ENCODE data around the gene LTC4S. TPM values are rescaled to one million over a fixed set of nuclear protein-coding genes. Genes with fewer than 3 reads are reported as not detected.

Gene LTC4S
- total and polyA plus RNA-seq, 2 experiments from 2014 or later: 5.8 to 10.1 TPM

GRCh38 chr5:179800071-179800695 is 6.4 kb downstream of the LTC4S start:
- Histone ChIP-seq H3K27me3 (ENCODE audit: insufficient read depth) (no peaks in the 10 kb centered on the region), H3K79me2 (replicated peaks; ENCODE audit: insufficient read depth) (peaks cover 15% of the 10 kb centered on the region), H3K4me3 (no peak overlapping the region), H3K36me3 (ENCODE audit: insufficient read depth) (no peaks in the 10 kb centered on the region; the same call in 1 of the 2 replicates), H3K4me1 (ENCODE audit: insufficient read depth) (peaks cover 10% of the 10 kb centered on the region), H3K9me2 (ENCODE audit: insufficient read depth) (no peaks in the 10 kb centered on the region), H4K20me1 (replicated peaks; ENCODE audit: insufficient read depth) (peaks cover 17% of the 10 kb centered on the region), H3K27ac (ENCODE audit: low read depth) (no peak overlapping the region), H2AFZ (no peak overlapping the region), H3F3A (replicated peaks; ENCODE audit: low read depth) (peaks cover 10% of the 10 kb centered on the region), H3K4me2 (no peak overlapping the region)
- TF ChIP-seq, protein P1, sequence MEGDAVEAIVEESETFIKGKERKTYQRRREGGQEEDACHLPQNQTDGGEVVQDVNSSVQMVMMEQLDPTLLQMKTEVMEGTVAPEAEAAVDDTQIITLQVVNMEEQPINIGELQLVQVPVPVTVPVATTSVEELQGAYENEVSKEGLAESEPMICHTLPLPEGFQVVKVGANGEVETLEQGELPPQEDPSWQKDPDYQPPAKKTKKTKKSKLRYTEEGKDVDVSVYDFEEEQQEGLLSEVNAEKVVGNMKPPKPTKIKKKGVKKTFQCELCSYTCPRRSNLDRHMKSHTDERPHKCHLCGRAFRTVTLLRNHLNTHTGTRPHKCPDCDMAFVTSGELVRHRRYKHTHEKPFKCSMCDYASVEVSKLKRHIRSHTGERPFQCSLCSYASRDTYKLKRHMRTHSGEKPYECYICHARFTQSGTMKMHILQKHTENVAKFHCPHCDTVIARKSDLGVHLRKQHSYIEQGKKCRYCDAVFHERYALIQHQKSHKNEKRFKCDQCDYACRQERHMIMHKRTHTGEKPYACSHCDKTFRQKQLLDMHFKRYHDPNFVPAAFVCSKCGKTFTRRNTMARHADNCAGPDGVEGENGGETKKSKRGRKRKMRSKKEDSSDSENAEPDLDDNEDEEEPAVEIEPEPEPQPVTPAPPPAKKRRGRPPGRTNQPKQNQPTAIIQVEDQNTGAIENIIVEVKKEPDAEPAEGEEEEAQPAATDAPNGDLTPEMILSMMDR (conservative IDR thresholded peaks at IDR 0.05; ENCODE audit: low read depth in 2 of 2): no peak
- no peak for TF ChIP-seq NANOG (IDR thresholded peaks at IDR 0.05; ENCODE audit: borderline replicate concordance)
- no peak for TF ChIP-seq CREB1 (CRISPR knock-in tag; IDR thresholded peaks at IDR 0.05; ENCODE audit: low read depth)
- no peak for TF ChIP-seq ZNF331 (CRISPR knock-in tag; IDR thresholded peaks at IDR 0.05; ENCODE audit: low read depth)
- TF ChIP-seq JUNB (IDR thresholded peaks at IDR 0.05; ENCODE audit: unreplicated experiment): no peak
- TF ChIP-seq ETS1 (IDR thresholded peaks at IDR 0.05): no peak
- TF ChIP-seq, protein P2, sequence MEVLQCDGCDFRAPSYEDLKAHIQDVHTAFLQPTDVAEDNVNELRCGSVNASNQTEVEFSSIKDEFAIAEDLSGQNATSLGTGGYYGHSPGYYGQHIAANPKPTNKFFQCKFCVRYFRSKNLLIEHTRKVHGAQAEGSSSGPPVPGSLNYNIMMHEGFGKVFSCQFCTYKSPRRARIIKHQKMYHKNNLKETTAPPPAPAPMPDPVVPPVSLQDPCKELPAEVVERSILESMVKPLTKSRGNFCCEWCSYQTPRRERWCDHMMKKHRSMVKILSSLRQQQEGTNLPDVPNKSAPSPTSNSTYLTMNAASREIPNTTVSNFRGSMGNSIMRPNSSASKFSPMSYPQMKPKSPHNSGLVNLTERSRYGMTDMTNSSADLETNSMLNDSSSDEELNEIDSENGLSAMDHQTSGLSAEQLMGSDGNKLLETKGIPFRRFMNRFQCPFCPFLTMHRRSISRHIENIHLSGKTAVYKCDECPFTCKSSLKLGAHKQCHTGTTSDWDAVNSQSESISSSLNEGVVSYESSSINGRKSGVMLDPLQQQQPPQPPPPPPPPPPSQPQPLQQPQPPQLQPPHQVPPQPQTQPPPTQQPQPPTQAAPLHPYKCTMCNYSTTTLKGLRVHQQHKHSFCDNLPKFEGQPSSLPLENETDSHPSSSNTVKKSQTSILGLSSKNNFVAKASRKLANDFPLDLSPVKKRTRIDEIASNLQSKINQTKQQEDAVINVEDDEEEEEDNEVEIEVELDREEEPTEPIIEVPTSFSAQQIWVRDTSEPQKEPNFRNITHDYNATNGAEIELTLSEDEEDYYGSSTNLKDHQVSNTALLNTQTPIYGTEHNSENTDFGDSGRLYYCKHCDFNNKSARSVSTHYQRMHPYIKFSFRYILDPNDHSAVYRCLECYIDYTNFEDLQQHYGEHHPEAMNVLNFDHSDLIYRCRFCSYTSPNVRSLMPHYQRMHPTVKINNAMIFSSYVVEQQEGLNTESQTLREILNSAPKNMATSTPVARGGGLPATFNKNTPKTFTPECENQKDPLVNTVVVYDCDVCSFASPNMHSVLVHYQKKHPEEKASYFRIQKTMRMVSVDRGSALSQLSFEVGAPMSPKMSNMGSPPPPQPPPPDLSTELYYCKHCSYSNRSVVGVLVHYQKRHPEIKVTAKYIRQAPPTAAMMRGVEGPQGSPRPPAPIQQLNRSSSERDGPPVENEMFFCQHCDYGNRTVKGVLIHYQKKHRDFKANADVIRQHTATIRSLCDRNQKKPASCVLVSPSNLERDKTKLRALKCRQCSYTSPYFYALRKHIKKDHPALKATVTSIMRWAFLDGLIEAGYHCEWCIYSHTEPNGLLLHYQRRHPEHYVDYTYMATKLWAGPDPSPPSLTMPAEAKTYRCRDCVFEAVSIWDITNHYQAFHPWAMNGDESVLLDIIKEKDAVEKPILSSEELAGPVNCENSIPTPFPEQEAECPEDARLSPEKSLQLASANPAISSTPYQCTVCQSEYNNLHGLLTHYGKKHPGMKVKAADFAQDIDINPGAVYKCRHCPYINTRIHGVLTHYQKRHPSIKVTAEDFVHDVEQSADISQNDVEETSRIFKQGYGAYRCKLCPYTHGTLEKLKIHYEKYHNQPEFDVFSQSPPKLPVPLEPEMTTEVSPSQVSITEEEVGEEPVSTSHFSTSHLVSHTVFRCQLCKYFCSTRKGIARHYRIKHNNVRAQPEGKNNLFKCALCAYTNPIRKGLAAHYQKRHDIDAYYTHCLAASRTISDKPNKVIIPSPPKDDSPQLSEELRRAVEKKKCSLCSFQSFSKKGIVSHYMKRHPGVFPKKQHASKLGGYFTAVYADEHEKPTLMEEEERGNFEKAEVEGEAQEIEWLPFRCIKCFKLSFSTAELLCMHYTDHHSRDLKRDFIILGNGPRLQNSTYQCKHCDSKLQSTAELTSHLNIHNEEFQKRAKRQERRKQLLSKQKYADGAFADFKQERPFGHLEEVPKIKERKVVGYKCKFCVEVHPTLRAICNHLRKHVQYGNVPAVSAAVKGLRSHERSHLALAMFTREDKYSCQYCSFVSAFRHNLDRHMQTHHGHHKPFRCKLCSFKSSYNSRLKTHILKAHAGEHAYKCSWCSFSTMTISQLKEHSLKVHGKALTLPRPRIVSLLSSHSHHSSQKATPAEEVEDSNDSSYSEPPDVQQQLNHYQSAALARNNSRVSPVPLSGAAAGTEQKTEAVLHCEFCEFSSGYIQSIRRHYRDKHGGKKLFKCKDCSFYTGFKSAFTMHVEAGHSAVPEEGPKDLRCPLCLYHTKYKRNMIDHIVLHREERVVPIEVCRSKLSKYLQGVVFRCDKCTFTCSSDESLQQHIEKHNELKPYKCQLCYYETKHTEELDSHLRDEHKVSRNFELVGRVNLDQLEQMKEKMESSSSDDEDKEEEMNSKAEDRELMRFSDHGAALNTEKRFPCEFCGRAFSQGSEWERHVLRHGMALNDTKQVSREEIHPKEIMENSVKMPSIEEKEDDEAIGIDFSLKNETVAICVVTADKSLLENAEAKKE (CRISPR knock-in tag; IDR thresholded peaks at IDR 0.05): no peak
- TF ChIP-seq POLR2AphosphoS5 (IDR thresholded peaks at IDR 0.05; ENCODE audit: low read depth): no peak
- Mint-ChIP-seq H3K27ac (no peak overlapping the region), H3K36me3 (ENCODE audit: low read depth) (peaks cover 36% of the 10 kb centered on the region), H3K4me1 (peaks cover 33% of the 10 kb centered on the region), H3K4me3 (no peak overlapping the region), H3K9me3 (no peaks in the 10 kb centered on the region), H3K27me3 (ENCODE audit: insufficient read depth, low read depth, poor library complexity) (peaks cover 24% of the 10 kb centered on the region)
- ATAC-seq: no peak
- DNase-seq (ENCODE audit: low spot score): no peak
